HCT116 (cell line): ENCODE measurements around the gene TSPO.

Experiments used
- EZH2 ChIP-seq: fragments of 200-600 bp; sonication (generic); IDR thresholded peaks from 2 replicates; pipeline ENCODE4 v1.6.1; 2017; ENCODE audit warnings: antibody characterized with exemption, mixed run types
- EZH2phosphoT487 ChIP-seq: fragments of 200-600 bp; IDR thresholded peaks from 2 replicates; pipeline ENCODE4 v1.6.1; 2018; ENCODE audit warnings: antibody characterized with exemption, borderline replicate concordance
- JUND ChIP-seq: IDR thresholded peaks from 2 replicates; pipeline ENCODE4 v1.6.1; 2012
- POLR2A ChIP-seq: IDR thresholded peaks from 2 replicates; pipeline ENCODE4 v1.7.0; 2011; ENCODE audit warnings: borderline replicate concordance; ENCODE audit not compliant: insufficient read depth, insufficient read length; ENCODE audit errors: extremely low read depth
- POLR2AphosphoS5 ChIP-seq: IDR thresholded peaks from 2 replicates; pipeline ENCODE4 v1.6.1; 2011; ENCODE audit warnings: mild to moderate bottlenecking, low read depth, low read length, moderate library complexity
- RAD21 ChIP-seq: IDR thresholded peaks from 2 replicates; pipeline ENCODE4 v1.6.1; 2012; ENCODE audit warnings: low read depth, mild to moderate bottlenecking
- SP1 ChIP-seq: IDR thresholded peaks from 2 replicates; pipeline ENCODE4 v1.6.1; 2012; ENCODE audit warnings: low read depth
- SRF ChIP-seq: IDR thresholded peaks from 2 replicates; pipeline ENCODE4 v1.6.1; 2012; ENCODE audit warnings: low read depth
- YY1 ChIP-seq: IDR thresholded peaks from 2 replicates; pipeline ENCODE4 v1.6.1; 2011; ENCODE audit warnings: low read length, low read depth, moderate library complexity, mild to moderate bottlenecking; ENCODE audit not compliant: insufficient replicate concordance; ENCODE audit errors: extremely low read depth
- ZFX ChIP-seq: fragments of 450-650 bp; IDR thresholded peaks from 2 replicates; pipeline ENCODE4 v1.6.1; 2017
- ZNF274 ChIP-seq: fragments of 200-500 bp; sonication (Bioruptor generic); IDR thresholded peaks from 2 replicates; pipeline ENCODE4 v1.6.1; 2014; ENCODE audit warnings: mild to moderate bottlenecking, low read depth, low read length, inconsistent platforms
- TF ChIP-seq, protein P1 (sequence below), 3 experiments: fragments of 200-600 bp in 1 of 3; sonication (generic) in 1 of 3; IDR thresholded peaks in 2 of 3; conservative IDR thresholded peaks in 1 of 3; 2 replicates each; pipeline ENCODE4 v1.5.1; 2012 to 2017; ENCODE audit warnings: low read depth in 2 of 3, low read length in 2 of 3, antibody characterized with exemption in 1 of 3, borderline replicate concordance in 1 of 3, control low read depth in 1 of 3, mild to moderate bottlenecking in 1 of 3, mixed read lengths in 1 of 3, mixed run types in 1 of 3, moderate library complexity in 1 of 3; ENCODE audit not compliant: insufficient read depth in 1 of 3
- TF ChIP-seq, protein P2 (sequence below): IDR thresholded peaks from 2 replicates; pipeline ENCODE4 v1.6.1; 2012
- TF ChIP-seq, protein P3 (sequence below): IDR thresholded peaks from 2 replicates; pipeline ENCODE4 v1.6.1; 2012; ENCODE audit warnings: low read depth

DNA sequence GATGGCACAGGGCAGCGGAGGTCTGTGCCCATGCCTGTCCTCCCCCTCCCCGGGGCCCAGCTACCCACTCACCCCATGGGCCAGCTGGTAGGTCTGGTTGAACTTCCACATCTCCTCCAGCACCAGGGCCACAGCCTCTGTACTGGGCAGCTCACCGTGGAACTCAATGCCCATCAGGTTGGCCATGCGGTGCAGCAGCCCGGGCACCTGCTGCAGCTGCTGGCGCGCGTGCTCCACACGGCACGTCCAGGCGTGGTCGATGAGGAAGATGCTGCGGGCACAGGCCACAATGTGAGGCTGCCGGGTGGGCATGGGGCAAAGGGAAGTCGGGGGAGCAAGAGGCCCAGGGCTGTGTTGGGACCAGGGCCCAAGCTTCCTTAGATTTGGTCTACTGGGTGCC lies 29.3 kb downstream of the TSPO start:
- no peak for TF ChIP-seq RAD21
- TF ChIP-seq, protein P1, sequence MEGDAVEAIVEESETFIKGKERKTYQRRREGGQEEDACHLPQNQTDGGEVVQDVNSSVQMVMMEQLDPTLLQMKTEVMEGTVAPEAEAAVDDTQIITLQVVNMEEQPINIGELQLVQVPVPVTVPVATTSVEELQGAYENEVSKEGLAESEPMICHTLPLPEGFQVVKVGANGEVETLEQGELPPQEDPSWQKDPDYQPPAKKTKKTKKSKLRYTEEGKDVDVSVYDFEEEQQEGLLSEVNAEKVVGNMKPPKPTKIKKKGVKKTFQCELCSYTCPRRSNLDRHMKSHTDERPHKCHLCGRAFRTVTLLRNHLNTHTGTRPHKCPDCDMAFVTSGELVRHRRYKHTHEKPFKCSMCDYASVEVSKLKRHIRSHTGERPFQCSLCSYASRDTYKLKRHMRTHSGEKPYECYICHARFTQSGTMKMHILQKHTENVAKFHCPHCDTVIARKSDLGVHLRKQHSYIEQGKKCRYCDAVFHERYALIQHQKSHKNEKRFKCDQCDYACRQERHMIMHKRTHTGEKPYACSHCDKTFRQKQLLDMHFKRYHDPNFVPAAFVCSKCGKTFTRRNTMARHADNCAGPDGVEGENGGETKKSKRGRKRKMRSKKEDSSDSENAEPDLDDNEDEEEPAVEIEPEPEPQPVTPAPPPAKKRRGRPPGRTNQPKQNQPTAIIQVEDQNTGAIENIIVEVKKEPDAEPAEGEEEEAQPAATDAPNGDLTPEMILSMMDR (IDR thresholded peaks at IDR 0.05 in 2 of 3, conservative IDR thresholded peaks at IDR 0.05 in 1 of 3; ENCODE audit: borderline replicate concordance in 1 of 3, insufficient read depth in 1 of 3, low read depth in 2 of 3, low read length in 2 of 3) = no peak
- TF ChIP-seq ZFX = no peak
- no peak for TF ChIP-seq SRF
- TF ChIP-seq, protein P2, sequence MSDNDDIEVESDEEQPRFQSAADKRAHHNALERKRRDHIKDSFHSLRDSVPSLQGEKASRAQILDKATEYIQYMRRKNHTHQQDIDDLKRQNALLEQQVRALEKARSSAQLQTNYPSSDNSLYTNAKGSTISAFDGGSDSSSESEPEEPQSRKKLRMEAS = no peak
- TF ChIP-seq JUND = no peak
- no peak for TF ChIP-seq YY1
- no peak for TF ChIP-seq ZNF274
- TF ChIP-seq, protein P3, sequence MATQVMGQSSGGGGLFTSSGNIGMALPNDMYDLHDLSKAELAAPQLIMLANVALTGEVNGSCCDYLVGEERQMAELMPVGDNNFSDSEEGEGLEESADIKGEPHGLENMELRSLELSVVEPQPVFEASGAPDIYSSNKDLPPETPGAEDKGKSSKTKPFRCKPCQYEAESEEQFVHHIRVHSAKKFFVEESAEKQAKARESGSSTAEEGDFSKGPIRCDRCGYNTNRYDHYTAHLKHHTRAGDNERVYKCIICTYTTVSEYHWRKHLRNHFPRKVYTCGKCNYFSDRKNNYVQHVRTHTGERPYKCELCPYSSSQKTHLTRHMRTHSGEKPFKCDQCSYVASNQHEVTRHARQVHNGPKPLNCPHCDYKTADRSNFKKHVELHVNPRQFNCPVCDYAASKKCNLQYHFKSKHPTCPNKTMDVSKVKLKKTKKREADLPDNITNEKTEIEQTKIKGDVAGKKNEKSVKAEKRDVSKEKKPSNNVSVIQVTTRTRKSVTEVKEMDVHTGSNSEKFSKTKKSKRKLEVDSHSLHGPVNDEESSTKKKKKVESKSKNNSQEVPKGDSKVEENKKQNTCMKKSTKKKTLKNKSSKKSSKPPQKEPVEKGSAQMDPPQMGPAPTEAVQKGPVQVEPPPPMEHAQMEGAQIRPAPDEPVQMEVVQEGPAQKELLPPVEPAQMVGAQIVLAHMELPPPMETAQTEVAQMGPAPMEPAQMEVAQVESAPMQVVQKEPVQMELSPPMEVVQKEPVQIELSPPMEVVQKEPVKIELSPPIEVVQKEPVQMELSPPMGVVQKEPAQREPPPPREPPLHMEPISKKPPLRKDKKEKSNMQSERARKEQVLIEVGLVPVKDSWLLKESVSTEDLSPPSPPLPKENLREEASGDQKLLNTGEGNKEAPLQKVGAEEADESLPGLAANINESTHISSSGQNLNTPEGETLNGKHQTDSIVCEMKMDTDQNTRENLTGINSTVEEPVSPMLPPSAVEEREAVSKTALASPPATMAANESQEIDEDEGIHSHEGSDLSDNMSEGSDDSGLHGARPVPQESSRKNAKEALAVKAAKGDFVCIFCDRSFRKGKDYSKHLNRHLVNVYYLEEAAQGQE = no peak
- TF ChIP-seq EZH2phosphoT487 = no peak
- TF ChIP-seq SP1 = no peak
- no peak for TF ChIP-seq POLR2A
- no peak for TF ChIP-seq POLR2AphosphoS5
- no peak for TF ChIP-seq EZH2
